H1 (cell line): ENCODE results near the gene DCANP1. TPM values are rescaled to one million over a fixed set of nuclear protein-coding genes. Genes with fewer than 3 reads are reported as not detected.

Experiments used
- CBX5 ChIP-seq: fragments of 300-800, 300-1000 bp; sonication (generic); IDR thresholded peaks from 2 replicates; pipeline ENCODE4 v1.7.1; 2016; ENCODE audit warnings: antibody characterized with exemption, low read length, low read depth
- EP300 ChIP-seq, 2 experiments: IDR thresholded peaks; 1 replicate in 1 of 2; 2 replicates in 1 of 2; pipeline ENCODE4 v1.6.1; 2011 to 2012; ENCODE audit warnings: low read depth in 2 of 2, low read length in 2 of 2, mild to moderate bottlenecking in 2 of 2, borderline replicate concordance in 1 of 2, inconsistent platforms in 1 of 2, moderate library complexity in 1 of 2
- EZH2 ChIP-seq: fragments of 200-600 bp; sonication (generic); IDR thresholded peaks from 2 replicates; pipeline ENCODE4 v1.7.1; 2012; ENCODE audit warnings: low read depth, mild to moderate bottlenecking, moderate library complexity, low read length, inconsistent platforms; ENCODE audit not compliant: severe bottlenecking
- GTF2F1 ChIP-seq: IDR thresholded peaks from 2 replicates; pipeline ENCODE4 v1.6.1; 2012; ENCODE audit warnings: low read depth, low read length, improper control_type of control experiment, borderline replicate concordance
- HDAC6 ChIP-seq: IDR thresholded peaks from one replicate; pipeline ENCODE4 v1.7.1; 2012; ENCODE audit warnings: low read depth, mild to moderate bottlenecking, inconsistent platforms, low read length, moderate library complexity
- SRF ChIP-seq: IDR thresholded peaks from 2 replicates; pipeline ENCODE4 v1.6.1; 2011; ENCODE audit warnings: mild to moderate bottlenecking, low read depth, low read length, moderate library complexity
- polyA plus RNA-seq, 7 experiments: library from polyadenylated mRNA; depleted of rRNA in 3 of 7; stranded (reverse) in 5 of 7; unstranded in 2 of 7; fragments of >200 nt in 5 of 7; fragments of 200-250 nt in 2 of 7; gene quantifications; 1 replicate in 5 of 7; 2 replicates in 1 of 7; 4 replicates in 1 of 7; pipeline versions ENCODE4 v1.2.1 to v1.2.3, GENCODE V29; 2011 to 2013; ENCODE audit warnings: missing spikeins in 2 of 7, mixed read lengths in 2 of 7
- total RNA-seq: library from RNA; stranded (reverse); fragmentation: NEBNext Ultra II Directional; extraction: Animal tissue kit (Norgen Biotek cat#: 25700); gene quantifications from 2 replicates; pipeline ENCODE4 v1.2.1, GENCODE V29; 2021

The DCANP1 gene
- total and polyA plus RNA-seq, 2 of the 8 experiments (the other 6 are each of a cell fraction or from before 2014, with no cell fraction given): not detected

- TF ChIP-seq EP300 (IDR thresholded peaks at IDR 0.05; ENCODE audit: borderline replicate concordance in 1 of 2, low read depth in 2 of 2, low read length in 2 of 2): no peak
- TF ChIP-seq GTF2F1: no peak
- TF ChIP-seq HDAC6: no peak
- TF ChIP-seq CBX5: no peak
- TF ChIP-seq SRF: no peak
- TF ChIP-seq EZH2: no peak
These were observed 2.5 kb upstream of the DCANP1 start (continued) for GRCh38 chr5:135449644-135450043.
